Epithelial cell of esophagus (primary cell): Measurements from ENCODE around the gene PRMT1.
A peak's percentile ranks its signal among the peaks of the same experiment; 100 is the strongest.

Source experiments
- DNase-seq: peaks from one replicate; pipeline ENCODE4 v3.0.0; 2010; ENCODE audit warnings: low read depth
- H3K4me3 ChIP-seq: 2 replicates; pipeline ENCODE4 v1.5.1; 2011; ENCODE audit warnings: mild to moderate bottlenecking, low read length, control low read depth
- TF ChIP-seq, protein P1 (sequence below): IDR thresholded peaks from 2 replicates; pipeline ENCODE4 v1.5.1; 2011; ENCODE audit warnings: low read depth, mild to moderate bottlenecking, low read length, control low read depth, inconsistent platforms; ENCODE audit not compliant: insufficient read depth; ENCODE audit errors: missing control alignments

PRMT1 gene

GRCh38 chr19:49700563-49700962 is 23.5 kb downstream of the PRMT1 start:
- DNase-seq = no peak
- TF ChIP-seq, protein P1, sequence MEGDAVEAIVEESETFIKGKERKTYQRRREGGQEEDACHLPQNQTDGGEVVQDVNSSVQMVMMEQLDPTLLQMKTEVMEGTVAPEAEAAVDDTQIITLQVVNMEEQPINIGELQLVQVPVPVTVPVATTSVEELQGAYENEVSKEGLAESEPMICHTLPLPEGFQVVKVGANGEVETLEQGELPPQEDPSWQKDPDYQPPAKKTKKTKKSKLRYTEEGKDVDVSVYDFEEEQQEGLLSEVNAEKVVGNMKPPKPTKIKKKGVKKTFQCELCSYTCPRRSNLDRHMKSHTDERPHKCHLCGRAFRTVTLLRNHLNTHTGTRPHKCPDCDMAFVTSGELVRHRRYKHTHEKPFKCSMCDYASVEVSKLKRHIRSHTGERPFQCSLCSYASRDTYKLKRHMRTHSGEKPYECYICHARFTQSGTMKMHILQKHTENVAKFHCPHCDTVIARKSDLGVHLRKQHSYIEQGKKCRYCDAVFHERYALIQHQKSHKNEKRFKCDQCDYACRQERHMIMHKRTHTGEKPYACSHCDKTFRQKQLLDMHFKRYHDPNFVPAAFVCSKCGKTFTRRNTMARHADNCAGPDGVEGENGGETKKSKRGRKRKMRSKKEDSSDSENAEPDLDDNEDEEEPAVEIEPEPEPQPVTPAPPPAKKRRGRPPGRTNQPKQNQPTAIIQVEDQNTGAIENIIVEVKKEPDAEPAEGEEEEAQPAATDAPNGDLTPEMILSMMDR = no peak
- H3K4me3 ChIP-seq = no peak overlapping the region

DNA sequence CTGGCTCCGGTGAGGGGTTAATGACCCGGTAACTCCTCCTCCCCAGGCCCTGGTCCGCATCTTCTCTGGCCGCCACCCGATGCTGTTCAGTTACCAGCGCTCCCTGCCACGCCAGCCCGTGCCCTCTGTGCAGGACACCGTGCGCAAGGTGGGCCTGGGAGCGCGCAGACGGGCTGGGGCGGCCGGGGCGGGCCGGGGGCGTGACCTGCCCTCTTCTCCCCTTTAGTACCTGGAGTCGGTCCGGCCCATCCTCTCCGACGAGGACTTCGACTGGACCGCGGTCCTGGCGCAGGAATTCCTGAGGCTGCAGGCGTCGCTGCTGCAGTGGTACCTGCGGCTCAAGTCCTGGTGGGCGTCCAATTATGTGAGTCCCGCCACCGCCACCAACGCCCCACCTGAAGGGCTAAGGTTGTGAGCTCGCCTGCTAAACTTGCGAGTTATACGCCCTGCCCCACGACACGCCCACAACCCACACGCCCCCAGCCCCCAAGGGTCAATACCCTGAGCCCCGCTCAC is 24.3 kb downstream of the PRMT1 start:
- no peak for DNase-seq
- TF ChIP-seq, protein P1 = no peak
- H3K4me3 ChIP-seq = no peak overlapping the region

DNA sequence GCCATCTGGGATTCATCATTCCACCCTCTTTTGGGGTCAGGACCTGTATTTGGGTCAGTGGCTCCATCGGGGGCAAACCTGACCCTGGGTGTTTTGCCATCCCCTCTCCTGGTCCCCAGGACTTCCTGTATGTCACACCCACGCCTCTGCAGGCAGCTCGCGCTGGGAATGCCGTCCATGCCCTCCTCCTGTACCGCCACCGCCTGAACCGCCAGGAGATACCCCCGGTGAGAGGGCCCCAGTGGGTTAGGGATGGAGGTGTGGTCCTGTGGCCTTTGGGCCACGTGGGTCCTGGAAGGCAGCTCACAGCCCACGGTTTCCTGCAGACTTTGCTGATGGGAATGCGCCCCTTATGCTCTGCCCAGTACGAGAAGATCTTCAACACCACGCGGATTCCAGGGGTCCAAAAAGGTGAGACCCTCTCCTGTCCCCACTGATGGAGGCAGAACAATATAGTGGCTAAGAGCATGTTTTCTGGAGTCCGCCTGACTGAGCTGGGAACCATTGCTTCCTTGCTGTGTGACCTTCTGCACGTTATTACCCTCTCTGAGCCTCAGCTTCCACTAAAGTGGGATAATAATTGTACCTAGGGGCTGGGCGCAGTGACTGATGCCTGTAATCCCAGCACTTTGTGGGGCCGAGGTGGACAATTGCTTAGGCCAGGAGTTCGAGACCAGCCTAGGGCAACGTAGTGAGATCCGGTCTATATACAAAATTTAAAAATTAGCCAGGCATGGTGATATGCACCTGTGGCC is 28.0 kb downstream of the PRMT1 start:
- no peak overlapping the region for H3K4me3 ChIP-seq
- DNase-seq = no peak
- TF ChIP-seq, protein P1 = no peak

DNA sequence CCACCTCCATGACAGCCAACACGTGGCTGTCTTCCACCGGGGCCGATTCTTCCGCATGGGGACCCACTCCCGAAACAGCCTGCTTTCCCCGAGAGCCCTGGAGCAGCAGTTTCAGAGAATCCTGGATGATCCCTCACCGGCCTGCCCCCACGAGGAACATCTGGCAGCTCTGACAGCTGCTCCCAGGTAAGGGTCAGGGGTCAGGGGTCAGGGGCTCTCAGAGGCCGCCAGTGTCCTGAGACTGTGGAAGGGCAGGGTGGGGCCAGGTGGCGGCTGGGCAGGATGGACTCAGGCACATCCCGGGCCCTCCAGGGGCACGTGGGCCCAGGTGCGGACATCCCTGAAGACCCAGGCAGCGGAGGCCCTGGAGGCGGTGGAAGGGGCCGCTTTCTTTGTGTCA is 28.8 kb downstream of the PRMT1 start:
- DNase-seq = no peak
- TF ChIP-seq, protein P1 = no peak
- no peak overlapping the region for H3K4me3 ChIP-seq

DNA sequence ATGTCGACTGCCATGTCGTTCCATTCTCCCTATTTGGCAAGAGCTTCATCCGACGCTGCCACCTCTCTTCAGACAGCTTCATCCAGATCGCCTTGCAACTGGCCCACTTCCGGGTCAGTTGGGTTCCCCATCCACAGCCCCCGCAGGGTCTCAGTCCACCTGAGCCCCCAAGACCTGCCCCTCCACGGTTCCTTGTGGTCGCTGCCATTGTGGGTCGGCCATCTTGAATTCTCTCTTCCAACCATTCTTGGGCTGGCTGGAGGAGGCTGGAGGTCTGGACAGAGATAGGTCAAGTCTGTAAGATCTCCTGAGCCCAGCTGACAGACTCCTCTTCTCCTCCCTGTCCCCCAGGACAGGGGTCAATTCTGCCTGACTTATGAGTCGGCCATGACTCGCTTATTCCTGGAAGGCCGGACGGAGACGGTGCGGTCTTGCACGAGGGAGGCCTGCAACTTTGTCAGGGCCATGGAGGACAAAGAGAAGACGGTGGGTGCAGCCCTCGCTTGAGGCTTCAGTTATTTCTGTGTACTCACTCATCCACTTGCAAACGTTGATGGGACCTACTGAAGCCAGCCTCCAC is 33.4 kb downstream of the PRMT1 start:
- TF ChIP-seq, protein P1 = no peak
- no peak overlapping the region for H3K4me3 ChIP-seq
- no peak for DNase-seq

DNA sequence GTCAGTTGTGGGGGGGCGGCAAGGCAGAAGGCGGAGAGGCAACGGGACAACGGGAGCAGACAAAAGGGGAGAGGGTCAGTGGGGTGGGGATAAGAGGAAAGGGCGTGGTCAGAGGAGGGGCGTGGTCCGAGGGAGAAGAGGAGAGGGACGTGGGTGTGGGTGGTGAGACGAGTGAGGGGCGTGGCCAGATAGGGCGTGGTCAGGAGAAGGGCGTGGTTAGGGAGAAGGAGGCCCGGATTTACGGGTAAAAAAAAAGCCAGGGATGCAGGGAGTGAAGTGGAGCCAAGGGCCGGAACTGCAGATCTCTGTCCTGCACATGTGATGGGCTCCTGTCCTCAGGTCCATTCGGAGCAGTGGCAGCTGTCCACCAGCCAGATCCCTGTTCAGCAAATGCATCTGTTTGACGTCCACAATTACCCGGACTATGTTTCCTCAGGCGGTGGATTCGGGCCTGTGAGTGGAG is 35.4 kb downstream of the PRMT1 start:
- no peak overlapping the region for H3K4me3 ChIP-seq
- TF ChIP-seq, protein P1 = no peak
- peak; percentile 17 for DNase-seq

GRCh38 chr19:49713236-49713845 is 36.3 kb downstream of the PRMT1 start:
- H3K4me3 ChIP-seq = no peak overlapping the region
- TF ChIP-seq, protein P1 = no peak
- peak; percentile 67 for DNase-seq
